Measurements from ENCODE around the gene CCPG1. TPM values are rescaled to one million over a fixed set of nuclear protein-coding genes. Genes with fewer than 3 reads are reported as not detected.

The CCPG1 gene
- total and polyA plus RNA-seq, 2 of the 13 experiments (the other 11 are each of a cell fraction or from before 2014, with no cell fraction given), result 16.1 to 19.5 TPM

DNA sequence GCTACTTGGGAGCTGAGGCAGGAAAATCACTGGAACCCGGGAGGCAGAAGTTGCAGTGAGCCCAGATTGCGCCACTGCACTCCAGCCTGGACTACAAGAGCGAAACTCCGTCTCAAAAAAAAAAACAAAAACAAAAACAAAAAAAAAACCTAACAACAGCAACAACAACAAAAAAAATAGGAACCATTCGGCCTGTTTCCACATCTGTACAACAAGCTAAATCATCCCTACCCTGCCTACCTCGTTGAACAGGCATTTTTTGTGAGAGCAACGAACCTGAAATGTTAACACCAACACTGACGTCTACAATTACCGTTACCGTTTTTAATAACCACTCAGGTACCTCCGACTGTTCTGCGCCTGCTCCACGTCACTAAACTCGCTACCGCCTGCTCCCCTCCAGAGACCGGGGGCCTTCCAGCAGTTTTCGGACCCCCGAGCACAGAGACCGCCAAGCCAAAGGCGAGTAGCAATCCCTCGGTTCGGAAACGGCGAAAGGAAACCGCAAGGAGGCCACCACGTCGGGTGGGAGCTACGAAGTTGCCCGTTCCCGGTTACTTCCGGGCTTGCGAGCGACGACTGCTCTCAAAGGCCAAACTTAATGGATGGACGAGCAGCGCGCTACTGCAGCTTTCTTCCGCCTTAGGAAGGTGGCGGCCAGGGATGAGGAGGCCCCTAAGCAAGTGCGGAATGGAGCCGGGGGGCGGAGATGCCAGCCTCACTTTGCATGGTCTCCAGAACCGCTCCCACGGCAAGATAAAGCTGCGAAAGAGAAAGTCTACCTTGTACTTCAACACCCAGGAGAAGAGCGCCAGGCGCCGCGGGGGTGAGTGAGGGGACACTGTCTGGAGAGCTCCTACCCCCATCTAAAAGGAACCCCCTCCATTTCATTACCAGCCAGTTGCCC, 89.3 kb downstream of the CCPG1 start, which contains the start of the genes PIGB and PIGBOS1 (continued):
- TF ChIP-seq FOSL1 (CRISPR knock-in tag; IDR thresholded peaks at IDR 0.05; ENCODE audit: borderline replicate concordance) (no peak), CENPT (CRISPR knock-in tag; IDR thresholded peaks at IDR 0.05; ENCODE audit: low read depth) (no peak), ZSCAN9 (CRISPR knock-in tag; IDR thresholded peaks at IDR 0.05; ENCODE audit: borderline replicate concordance) (peak; percentile 88; the same call in 1 of the 2 replicates), ZNF543 (CRISPR knock-in tag; IDR thresholded peaks at IDR 0.05) (peak; percentile 86; the same call in 1 of the 2 replicates), ZNF577 (CRISPR knock-in tag; IDR thresholded peaks at IDR 0.05; ENCODE audit: borderline replicate concordance, low read depth) (no peak), SOX5 (CRISPR knock-in tag; IDR thresholded peaks at IDR 0.05; ENCODE audit: borderline replicate concordance) (peak; percentile 44; the same call in 1 of the 2 replicates), CBFB (CRISPR knock-in tag; IDR thresholded peaks at IDR 0.05) (peak; percentile 62; the same call in 1 of the 2 replicates), ZMYM4 (CRISPR knock-in tag; IDR thresholded peaks at IDR 0.05) (peak; percentile 96), CEBPG (CRISPR knock-in tag; IDR thresholded peaks at IDR 0.05) (peak; percentile 43), RFX5 (IDR thresholded peaks at IDR 0.05; ENCODE audit: low read depth, low read length) (no peak), ZNF709 (CRISPR knock-in tag; IDR thresholded peaks at IDR 0.05) (no peak; the same call in 1 of the 2 replicates), SP1 (IDR thresholded peaks at IDR 0.05) (no peak), SP1 (CRISPR knock-in tag; IDR thresholded peaks at IDR 0.05) (no peak; the same call in 1 of the 2 replicates), TARDBP (CRISPR knock-in tag; IDR thresholded peaks at IDR 0.05) (peak; percentile 77; the same call in 1 of the 2 replicates)
- TF ChIP-seq, protein P1, sequence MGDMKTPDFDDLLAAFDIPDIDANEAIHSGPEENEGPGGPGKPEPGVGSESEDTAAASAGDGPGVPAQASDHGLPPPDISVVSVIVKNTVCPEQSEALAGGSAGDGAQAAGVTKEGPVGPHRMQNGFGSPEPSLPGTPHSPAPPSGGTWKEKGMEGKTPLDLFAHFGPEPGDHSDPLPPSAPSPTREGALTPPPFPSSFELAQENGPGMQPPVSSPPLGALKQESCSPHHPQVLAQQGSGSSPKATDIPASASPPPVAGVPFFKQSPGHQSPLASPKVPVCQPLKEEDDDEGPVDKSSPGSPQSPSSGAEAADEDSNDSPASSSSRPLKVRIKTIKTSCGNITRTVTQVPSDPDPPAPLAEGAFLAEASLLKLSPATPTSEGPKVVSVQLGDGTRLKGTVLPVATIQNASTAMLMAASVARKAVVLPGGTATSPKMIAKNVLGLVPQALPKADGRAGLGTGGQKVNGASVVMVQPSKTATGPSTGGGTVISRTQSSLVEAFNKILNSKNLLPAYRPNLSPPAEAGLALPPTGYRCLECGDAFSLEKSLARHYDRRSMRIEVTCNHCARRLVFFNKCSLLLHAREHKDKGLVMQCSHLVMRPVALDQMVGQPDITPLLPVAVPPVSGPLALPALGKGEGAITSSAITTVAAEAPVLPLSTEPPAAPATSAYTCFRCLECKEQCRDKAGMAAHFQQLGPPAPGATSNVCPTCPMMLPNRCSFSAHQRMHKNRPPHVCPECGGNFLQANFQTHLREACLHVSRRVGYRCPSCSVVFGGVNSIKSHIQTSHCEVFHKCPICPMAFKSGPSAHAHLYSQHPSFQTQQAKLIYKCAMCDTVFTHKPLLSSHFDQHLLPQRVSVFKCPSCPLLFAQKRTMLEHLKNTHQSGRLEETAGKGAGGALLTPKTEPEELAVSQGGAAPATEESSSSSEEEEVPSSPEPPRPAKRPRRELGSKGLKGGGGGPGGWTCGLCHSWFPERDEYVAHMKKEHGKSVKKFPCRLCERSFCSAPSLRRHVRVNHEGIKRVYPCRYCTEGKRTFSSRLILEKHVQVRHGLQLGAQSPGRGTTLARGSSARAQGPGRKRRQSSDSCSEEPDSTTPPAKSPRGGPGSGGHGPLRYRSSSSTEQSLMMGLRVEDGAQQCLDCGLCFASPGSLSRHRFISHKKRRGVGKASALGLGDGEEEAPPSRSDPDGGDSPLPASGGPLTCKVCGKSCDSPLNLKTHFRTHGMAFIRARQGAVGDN (CRISPR knock-in tag; IDR thresholded peaks at IDR 0.05), result peak; percentile 94
- TF ChIP-seq, protein P2, sequence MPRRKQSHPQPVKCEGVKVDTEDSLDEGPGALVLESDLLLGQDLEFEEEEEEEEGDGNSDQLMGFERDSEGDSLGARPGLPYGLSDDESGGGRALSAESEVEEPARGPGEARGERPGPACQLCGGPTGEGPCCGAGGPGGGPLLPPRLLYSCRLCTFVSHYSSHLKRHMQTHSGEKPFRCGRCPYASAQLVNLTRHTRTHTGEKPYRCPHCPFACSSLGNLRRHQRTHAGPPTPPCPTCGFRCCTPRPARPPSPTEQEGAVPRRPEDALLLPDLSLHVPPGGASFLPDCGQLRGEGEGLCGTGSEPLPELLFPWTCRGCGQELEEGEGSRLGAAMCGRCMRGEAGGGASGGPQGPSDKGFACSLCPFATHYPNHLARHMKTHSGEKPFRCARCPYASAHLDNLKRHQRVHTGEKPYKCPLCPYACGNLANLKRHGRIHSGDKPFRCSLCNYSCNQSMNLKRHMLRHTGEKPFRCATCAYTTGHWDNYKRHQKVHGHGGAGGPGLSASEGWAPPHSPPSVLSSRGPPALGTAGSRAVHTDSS (CRISPR knock-in tag; conservative IDR thresholded peaks at IDR 0.05), result no peak
- TF ChIP-seq, protein P3, sequence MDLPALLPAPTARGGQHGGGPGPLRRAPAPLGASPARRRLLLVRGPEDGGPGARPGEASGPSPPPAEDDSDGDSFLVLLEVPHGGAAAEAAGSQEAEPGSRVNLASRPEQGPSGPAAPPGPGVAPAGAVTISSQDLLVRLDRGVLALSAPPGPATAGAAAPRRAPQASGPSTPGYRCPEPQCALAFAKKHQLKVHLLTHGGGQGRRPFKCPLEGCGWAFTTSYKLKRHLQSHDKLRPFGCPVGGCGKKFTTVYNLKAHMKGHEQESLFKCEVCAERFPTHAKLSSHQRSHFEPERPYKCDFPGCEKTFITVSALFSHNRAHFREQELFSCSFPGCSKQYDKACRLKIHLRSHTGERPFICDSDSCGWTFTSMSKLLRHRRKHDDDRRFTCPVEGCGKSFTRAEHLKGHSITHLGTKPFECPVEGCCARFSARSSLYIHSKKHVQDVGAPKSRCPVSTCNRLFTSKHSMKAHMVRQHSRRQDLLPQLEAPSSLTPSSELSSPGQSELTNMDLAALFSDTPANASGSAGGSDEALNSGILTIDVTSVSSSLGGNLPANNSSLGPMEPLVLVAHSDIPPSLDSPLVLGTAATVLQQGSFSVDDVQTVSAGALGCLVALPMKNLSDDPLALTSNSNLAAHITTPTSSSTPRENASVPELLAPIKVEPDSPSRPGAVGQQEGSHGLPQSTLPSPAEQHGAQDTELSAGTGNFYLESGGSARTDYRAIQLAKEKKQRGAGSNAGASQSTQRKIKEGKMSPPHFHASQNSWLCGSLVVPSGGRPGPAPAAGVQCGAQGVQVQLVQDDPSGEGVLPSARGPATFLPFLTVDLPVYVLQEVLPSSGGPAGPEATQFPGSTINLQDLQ (CRISPR knock-in tag; IDR thresholded peaks at IDR 0.05), result no peak
- TF ChIP-seq, protein P4, sequence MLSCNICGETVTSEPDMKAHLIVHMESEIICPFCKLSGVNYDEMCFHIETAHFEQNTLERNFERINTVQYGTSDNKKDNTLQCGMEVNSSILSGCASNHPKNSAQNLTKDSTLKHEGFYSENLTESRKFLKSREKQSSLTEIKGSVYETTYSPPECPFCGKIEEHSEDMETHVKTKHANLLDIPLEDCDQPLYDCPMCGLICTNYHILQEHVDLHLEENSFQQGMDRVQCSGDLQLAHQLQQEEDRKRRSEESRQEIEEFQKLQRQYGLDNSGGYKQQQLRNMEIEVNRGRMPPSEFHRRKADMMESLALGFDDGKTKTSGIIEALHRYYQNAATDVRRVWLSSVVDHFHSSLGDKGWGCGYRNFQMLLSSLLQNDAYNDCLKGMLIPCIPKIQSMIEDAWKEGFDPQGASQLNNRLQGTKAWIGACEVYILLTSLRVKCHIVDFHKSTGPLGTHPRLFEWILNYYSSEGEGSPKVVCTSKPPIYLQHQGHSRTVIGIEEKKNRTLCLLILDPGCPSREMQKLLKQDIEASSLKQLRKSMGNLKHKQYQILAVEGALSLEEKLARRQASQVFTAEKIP (CRISPR knock-in tag; IDR thresholded peaks at IDR 0.05; ENCODE audit: borderline replicate concordance), result no peak
- TF ChIP-seq, protein P5, sequence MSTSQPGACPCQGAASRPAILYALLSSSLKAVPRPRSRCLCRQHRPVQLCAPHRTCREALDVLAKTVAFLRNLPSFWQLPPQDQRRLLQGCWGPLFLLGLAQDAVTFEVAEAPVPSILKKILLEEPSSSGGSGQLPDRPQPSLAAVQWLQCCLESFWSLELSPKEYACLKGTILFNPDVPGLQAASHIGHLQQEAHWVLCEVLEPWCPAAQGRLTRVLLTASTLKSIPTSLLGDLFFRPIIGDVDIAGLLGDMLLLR (CRISPR knock-in tag; IDR thresholded peaks at IDR 0.05), result no peak; the same call in 1 of the 2 replicates

Data from HepG2 (cell line).